Mesendoderm (in vitro differentiated cells): ENCODE measurements around the gene VRK1.

Experiments
- DNase-seq: peaks from one replicate; pipeline ENCODE4 v3.0.0; 2013
- H2AK5ac ChIP-seq: 2 replicates; pipeline ENCODE4 v1.6.1; 2013; ENCODE audit warnings: low read length, inconsistent platforms
- H2BK120ac ChIP-seq: 2 replicates; pipeline ENCODE4 v1.6.1; 2013; ENCODE audit warnings: low read depth, mild to moderate bottlenecking, low read length, moderate library complexity, mixed read lengths
- H2BK15ac ChIP-seq: replicated peaks from 2 replicates; pipeline ENCODE4 v1.6.1; 2013; ENCODE audit warnings: low read depth, mild to moderate bottlenecking, moderate library complexity
- H2BK5ac ChIP-seq: 2 replicates; pipeline ENCODE4 v1.6.1; 2013; ENCODE audit warnings: low read length, inconsistent platforms
- H3K18ac ChIP-seq: 2 replicates; pipeline ENCODE4 v1.6.1; 2013; ENCODE audit warnings: mild to moderate bottlenecking, low read length, mixed read lengths
- H3K23ac ChIP-seq: one replicate; pipeline ENCODE4 v1.6.1; 2013; ENCODE audit warnings: low read length
- H3K27ac ChIP-seq: 2 replicates; pipeline ENCODE4 v1.5.1; 2013; ENCODE audit warnings: low read depth, mild to moderate bottlenecking, inconsistent platforms, low read length, moderate library complexity
- H3K27me3 ChIP-seq: 2 replicates; pipeline ENCODE4 v1.6.1; 2013; ENCODE audit warnings: low read length, control low read depth, mild to moderate bottlenecking, inconsistent platforms; ENCODE audit not compliant: insufficient read depth, poor library complexity
- H3K36me3 ChIP-seq: 2 replicates; pipeline ENCODE4 v1.6.1; 2013; ENCODE audit warnings: low read length, inconsistent platforms; ENCODE audit not compliant: control insufficient read depth, insufficient read depth
- H3K4ac ChIP-seq: one replicate; pipeline ENCODE4 v1.6.1; 2013; ENCODE audit warnings: low read depth, mild to moderate bottlenecking, low read length, moderate library complexity
- H3K4me1 ChIP-seq: 2 replicates; pipeline ENCODE4 v1.6.1; 2013; ENCODE audit warnings: low read depth, low read length, inconsistent platforms; ENCODE audit not compliant: control insufficient read depth
- H3K4me2 ChIP-seq: 2 replicates; pipeline ENCODE4 v1.6.1; 2013; ENCODE audit warnings: low read length
- H3K4me3 ChIP-seq: 2 replicates; pipeline ENCODE4 v1.5.1; 2013; ENCODE audit warnings: mild to moderate bottlenecking, low read length
- H3K56ac ChIP-seq: one replicate; pipeline ENCODE4 v1.6.1; 2013; ENCODE audit warnings: low read length
- H3K79me1 ChIP-seq: 2 replicates; pipeline ENCODE4 v1.6.1; 2013; ENCODE audit warnings: low read length, inconsistent platforms
- H3K79me2 ChIP-seq: 2 replicates; pipeline ENCODE4 v1.6.1; 2013; ENCODE audit warnings: mild to moderate bottlenecking, low read length; ENCODE audit not compliant: control insufficient read depth, insufficient read depth
- H3K9ac ChIP-seq: 2 replicates; pipeline ENCODE4 v1.6.1; 2013; ENCODE audit warnings: low read length, inconsistent platforms
- H4K5ac ChIP-seq: one replicate; pipeline ENCODE4 v1.6.1; 2013; ENCODE audit warnings: low read length
- H4K8ac ChIP-seq: one replicate; pipeline ENCODE4 v1.6.1; 2013; ENCODE audit warnings: low read depth, mild to moderate bottlenecking, control low read depth, low read length, moderate library complexity
- WGBS: extraction: QIAGEN DNeasy Blood & Tissue Kit; methylation state at CpG from one replicate; pipeline ENCODE4 v1.1.7; 2013; ENCODE audit warnings: low lambda C conversion rate, missing lambda C conversion rate; ENCODE audit not compliant: insufficient coverage; ENCODE audit errors: extremely low coverage; 5-methylcytosine and 5-hydroxymethylcytosine counted together

Gene VRK1

GRCh38 chr14:96888158-96888557, 91.0 kb downstream of the VRK1 start:
- no peak overlapping the region for H3K4me3 ChIP-seq
- H2BK15ac ChIP-seq: no peak overlapping the region
- no CpG with 5 or more reads among the region's 1 CpG for WGBS
- no peak overlapping the region for H2BK5ac ChIP-seq
- H3K18ac ChIP-seq: no peak overlapping the region
- H2BK120ac ChIP-seq: no peak overlapping the region
- no peak overlapping the region for H3K23ac ChIP-seq
- no peak overlapping the region for H4K8ac ChIP-seq
- no peaks in the 10 kb centered on the region for H3K79me1 ChIP-seq
- H2AK5ac ChIP-seq: no peak overlapping the region
- H3K79me2 ChIP-seq: no peaks in the 10 kb centered on the region
- H3K9ac ChIP-seq: no peak overlapping the region
- peaks cover 2% of the 10 kb centered on the region for H3K4me1 ChIP-seq
- no peak overlapping the region for H3K4me2 ChIP-seq
- H3K27me3 ChIP-seq: no peaks in the 10 kb centered on the region
- no peaks in the 10 kb centered on the region for H3K36me3 ChIP-seq
- H3K56ac ChIP-seq: no peak overlapping the region
- no peak overlapping the region for H3K27ac ChIP-seq
- H3K4ac ChIP-seq: no peak overlapping the region
- no peak for DNase-seq
- no peak overlapping the region for H4K5ac ChIP-seq

GRCh38 chr14:96888593-96888992, 91.4 kb downstream of the VRK1 start:
- Histone ChIP-seq H3K27ac (no peak overlapping the region), H2BK5ac (no peak overlapping the region)

GRCh38 chr14:96889091-96889490, 91.9 kb downstream of the VRK1 start:
- H3K4me3 ChIP-seq: no peak overlapping the region
- H2BK120ac ChIP-seq: no peak overlapping the region
- H3K27ac ChIP-seq: no peak overlapping the region
- no peaks in the 10 kb centered on the region for H3K79me1 ChIP-seq
- DNase-seq: no peak
- no peaks in the 10 kb centered on the region for H3K27me3 ChIP-seq
- no peak overlapping the region for H3K18ac ChIP-seq
- no peak overlapping the region for H3K4me2 ChIP-seq
- H3K9ac ChIP-seq: no peak overlapping the region
- H2BK15ac ChIP-seq: no peak overlapping the region
- no peak overlapping the region for H2BK5ac ChIP-seq
- whole genome bisulfite sequencing: no CpG with 5 or more reads among the region's 5 CpGs
- no peak overlapping the region for H3K23ac ChIP-seq
- no peak overlapping the region for H4K5ac ChIP-seq
- H3K36me3 ChIP-seq: no peaks in the 10 kb centered on the region
- H3K4ac ChIP-seq: no peak overlapping the region
- H2AK5ac ChIP-seq: no peak overlapping the region
- no peak overlapping the region for H3K56ac ChIP-seq
- no peaks in the 10 kb centered on the region for H3K79me2 ChIP-seq
- H4K8ac ChIP-seq: no peak overlapping the region
- peaks cover 2% of the 10 kb centered on the region for H3K4me1 ChIP-seq

More at GRCh38 chr14:96888593-96888992, 91.4 kb downstream of the VRK1 start:
- Histone ChIP-seq H3K79me2 (no peaks in the 10 kb centered on the region), H3K23ac (no peak overlapping the region), H3K4me1 (peaks cover 2% of the 10 kb centered on the region), H2BK15ac (no peak overlapping the region), H3K4me3 (no peak overlapping the region), H2BK120ac (no peak overlapping the region), H3K4me2 (no peak overlapping the region), H3K56ac (no peak overlapping the region), H3K9ac (no peak overlapping the region), H3K79me1 (no peaks in the 10 kb centered on the region), H3K36me3 (no peaks in the 10 kb centered on the region), H4K8ac (no peak overlapping the region), H2AK5ac (no peak overlapping the region), H4K5ac (no peak overlapping the region), H3K4ac (no peak overlapping the region), H3K18ac (no peak overlapping the region), H3K27me3 (no peaks in the 10 kb centered on the region)
- peak; percentile 57 for DNase-seq
- WGBS: no CpG with 5 or more reads among the region's 3 CpGs

DNA sequence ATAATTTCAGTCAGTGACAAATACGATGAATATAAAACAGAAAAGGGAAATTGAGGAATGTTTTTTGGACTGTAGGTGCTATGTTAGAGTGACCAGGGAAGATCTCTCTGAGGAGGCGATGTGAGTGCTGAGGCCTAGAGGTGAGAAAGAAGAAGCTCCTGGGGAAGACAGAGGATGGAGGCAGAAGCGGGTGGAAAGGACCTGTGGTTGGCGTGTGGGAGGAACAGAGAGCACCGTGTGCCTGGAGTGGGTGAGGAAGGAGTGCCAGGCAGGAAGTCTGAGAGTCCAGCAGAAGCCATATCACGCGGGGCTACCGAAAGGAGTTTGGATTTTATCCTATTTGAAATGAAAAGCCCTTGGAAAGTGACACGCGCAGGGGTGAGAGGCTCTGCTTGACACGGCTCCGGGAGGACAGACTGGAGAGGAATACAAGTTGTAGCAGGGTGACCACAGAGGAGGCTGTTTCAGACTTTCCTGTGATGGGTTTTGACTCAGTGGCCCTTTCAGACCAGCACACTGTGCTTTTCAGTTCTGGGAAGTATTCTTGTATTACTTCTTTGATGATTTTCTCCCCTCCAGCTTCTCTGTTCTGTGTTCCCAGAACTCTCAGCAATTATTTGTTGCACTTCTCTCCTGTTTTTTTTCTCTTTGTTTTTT, 96.9 kb downstream of the VRK1 start:
- H2BK5ac ChIP-seq: no peak overlapping the region
- WGBS: no CpG with 5 or more reads among the region's 12 CpGs
- no peak overlapping the region for H3K4me3 ChIP-seq
- H3K23ac ChIP-seq: no peak overlapping the region
- no peak overlapping the region for H3K18ac ChIP-seq
- H3K79me2 ChIP-seq: no peaks in the 10 kb centered on the region
- no peaks in the 10 kb centered on the region for H3K79me1 ChIP-seq
- no peaks in the 10 kb centered on the region for H3K27me3 ChIP-seq
- no peak overlapping the region for H4K8ac ChIP-seq
- DNase-seq: no peak
- H3K36me3 ChIP-seq: no peaks in the 10 kb centered on the region
- H3K27ac ChIP-seq: no peak overlapping the region
- H2BK120ac ChIP-seq: no peak overlapping the region
- H2BK15ac ChIP-seq: no peak overlapping the region
- H3K4me1 ChIP-seq: no peaks in the 10 kb centered on the region
- no peak overlapping the region for H4K5ac ChIP-seq
- H3K4ac ChIP-seq: no peak overlapping the region
- no peak overlapping the region for H3K56ac ChIP-seq
- H2AK5ac ChIP-seq: no peak overlapping the region
- H3K4me2 ChIP-seq: no peak overlapping the region
- no peak overlapping the region for H3K9ac ChIP-seq

DNA sequence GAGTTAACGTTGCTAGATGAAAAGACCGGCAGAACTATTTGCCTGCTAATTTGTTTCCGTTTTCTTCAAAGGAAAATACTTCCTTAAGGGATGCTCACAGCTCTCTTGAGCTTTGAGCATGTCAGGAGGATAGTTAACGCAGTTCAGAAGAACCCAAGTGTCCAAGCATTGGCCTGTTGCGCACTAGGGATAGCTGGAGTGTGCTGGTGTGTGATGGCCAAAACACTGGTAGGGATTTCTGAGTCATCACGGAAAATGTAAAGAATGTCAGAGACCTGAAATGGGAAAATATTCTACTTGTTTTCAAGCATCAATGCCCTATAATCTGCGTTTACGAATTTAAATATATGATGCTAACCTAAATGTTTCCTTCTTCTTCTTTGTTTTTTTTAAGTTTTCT, 97.8 kb downstream of the VRK1 start:
- H3K9ac ChIP-seq: no peak overlapping the region
- H2AK5ac ChIP-seq: no peak overlapping the region
- no peak overlapping the region for H4K8ac ChIP-seq
- no peaks in the 10 kb centered on the region for H3K79me2 ChIP-seq
- no peak overlapping the region for H2BK15ac ChIP-seq
- DNase-seq: peak; percentile 19
- H3K27ac ChIP-seq: no peak overlapping the region
- H3K56ac ChIP-seq: no peak overlapping the region
- H3K4me3 ChIP-seq: no peak overlapping the region
- H4K5ac ChIP-seq: no peak overlapping the region
- no peaks in the 10 kb centered on the region for H3K36me3 ChIP-seq
- WGBS: no CpG with 5 or more reads among the region's 8 CpGs
- H3K4ac ChIP-seq: no peak overlapping the region
- no peak overlapping the region for H3K23ac ChIP-seq
- H3K79me1 ChIP-seq: no peaks in the 10 kb centered on the region
- no peaks in the 10 kb centered on the region for H3K27me3 ChIP-seq
- no peak overlapping the region for H3K18ac ChIP-seq
- H3K4me1 ChIP-seq: no peaks in the 10 kb centered on the region
- H3K4me2 ChIP-seq: no peak overlapping the region
- no peak overlapping the region for H2BK120ac ChIP-seq
- no peak overlapping the region for H2BK5ac ChIP-seq

DNA sequence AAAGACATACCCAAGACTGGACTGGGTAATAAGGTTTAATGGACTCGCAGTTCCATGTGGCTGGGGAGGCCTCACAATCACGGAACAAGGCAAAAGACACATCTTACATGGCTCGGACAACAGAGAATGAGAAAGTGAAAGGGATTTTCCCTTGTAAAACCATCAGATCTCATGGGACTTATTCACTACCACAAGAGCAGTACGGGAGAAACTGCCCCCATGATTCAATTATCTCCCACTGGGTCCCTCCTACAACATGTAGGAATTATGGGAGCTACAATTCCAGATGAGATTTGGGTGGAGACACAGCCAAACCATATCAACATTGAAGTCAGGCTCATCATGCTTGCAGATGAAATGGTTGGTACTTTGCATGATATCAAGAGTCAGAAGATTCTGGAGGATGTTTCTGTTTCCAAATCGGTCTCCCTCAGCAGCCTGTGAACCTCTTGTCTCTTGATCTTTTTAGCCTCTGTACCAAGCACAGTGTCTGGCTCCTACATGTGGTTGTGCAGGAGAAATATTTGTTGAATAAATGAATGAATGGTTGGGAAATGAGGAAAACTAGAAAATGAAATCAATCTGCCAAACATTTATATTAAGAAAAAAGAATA, 98.6 kb downstream of the VRK1 start:
- no peaks in the 10 kb centered on the region for H3K79me1 ChIP-seq
- H2BK15ac ChIP-seq: no peak overlapping the region
- no peak overlapping the region for H3K4ac ChIP-seq
- no peak overlapping the region for H2BK5ac ChIP-seq
- no peak for DNase-seq
- no peaks in the 10 kb centered on the region for H3K79me2 ChIP-seq
- no peak overlapping the region for H2AK5ac ChIP-seq
- no peaks in the 10 kb centered on the region for H3K36me3 ChIP-seq
- no peak overlapping the region for H2BK120ac ChIP-seq
- H3K9ac ChIP-seq: no peak overlapping the region
- no peaks in the 10 kb centered on the region for H3K4me1 ChIP-seq
- H3K27me3 ChIP-seq: no peaks in the 10 kb centered on the region
- no peak overlapping the region for H3K4me3 ChIP-seq
- H3K18ac ChIP-seq: no peak overlapping the region
- H3K4me2 ChIP-seq: no peak overlapping the region
- H3K23ac ChIP-seq: no peak overlapping the region
- no peak overlapping the region for H4K5ac ChIP-seq
- H4K8ac ChIP-seq: no peak overlapping the region
- H3K27ac ChIP-seq: no peak overlapping the region
- WGBS: no CpG with 5 or more reads among the region's 5 CpGs
- no peak overlapping the region for H3K56ac ChIP-seq
